ENCODE data around the gene LENG1.

Gene LENG1

DNA sequence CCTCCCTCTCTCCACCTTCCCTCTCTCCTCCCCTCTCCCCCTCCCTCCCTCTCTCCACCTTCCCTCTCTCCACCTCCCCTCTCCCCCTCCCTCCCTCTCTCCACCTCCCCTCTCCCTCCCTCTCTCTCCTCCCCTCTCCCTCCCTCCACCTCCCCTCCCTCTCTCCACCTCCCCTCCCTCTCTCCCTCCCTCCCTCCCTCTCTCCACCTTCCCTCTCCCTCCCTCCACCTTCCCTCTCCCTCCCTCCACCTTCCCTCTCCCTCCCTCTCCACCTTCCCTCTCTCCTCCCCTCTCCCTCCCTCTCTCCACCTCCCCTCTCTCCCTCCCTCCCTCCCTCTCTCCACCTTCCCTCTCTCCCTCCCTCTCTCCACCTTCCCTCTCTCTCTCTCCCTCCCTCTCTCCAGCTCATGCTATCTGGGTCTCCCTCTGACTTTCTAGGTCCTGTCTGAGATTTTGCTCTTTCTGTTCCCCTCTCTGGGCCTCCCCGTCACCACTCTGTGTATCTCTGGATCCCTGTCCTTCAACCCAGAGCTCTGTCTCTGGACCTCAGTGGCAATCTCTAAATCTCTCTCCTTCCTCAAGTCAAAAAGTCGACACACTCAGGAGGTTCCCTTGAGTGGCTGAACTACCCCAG is 25.4 kb downstream of the LENG1 start:
- no peak overlapping the region for H3K4me3 ChIP-seq (ENCODE audit: insufficient read depth, low read length, poor library complexity, severe bottlenecking)
- no peak overlapping the region for H3K27ac ChIP-seq (ENCODE audit: low read depth, low read length)
- H3K9me3 ChIP-seq (ENCODE audit: insufficient read depth, low read length) = no peaks in the 10 kb centered on the region
- H3K27me3 ChIP-seq (ENCODE audit: low read length) = no peaks in the 10 kb centered on the region
- H3F3A ChIP-seq (ENCODE audit: insufficient read depth) = no peaks in the 10 kb centered on the region
- no peak overlapping the region for H2AFZ ChIP-seq (ENCODE audit: low read depth, low read length, severe bottlenecking)
- H3K4me2 ChIP-seq (ENCODE audit: low read depth, low read length, poor library complexity, severe bottlenecking) = no peak overlapping the region
- no peak overlapping the region for H3K9ac ChIP-seq (ENCODE audit: low read length)
- no peaks in the 10 kb centered on the region for H4K20me1 ChIP-seq (ENCODE audit: low read depth, low read length)
- TF ChIP-seq, protein P1, sequence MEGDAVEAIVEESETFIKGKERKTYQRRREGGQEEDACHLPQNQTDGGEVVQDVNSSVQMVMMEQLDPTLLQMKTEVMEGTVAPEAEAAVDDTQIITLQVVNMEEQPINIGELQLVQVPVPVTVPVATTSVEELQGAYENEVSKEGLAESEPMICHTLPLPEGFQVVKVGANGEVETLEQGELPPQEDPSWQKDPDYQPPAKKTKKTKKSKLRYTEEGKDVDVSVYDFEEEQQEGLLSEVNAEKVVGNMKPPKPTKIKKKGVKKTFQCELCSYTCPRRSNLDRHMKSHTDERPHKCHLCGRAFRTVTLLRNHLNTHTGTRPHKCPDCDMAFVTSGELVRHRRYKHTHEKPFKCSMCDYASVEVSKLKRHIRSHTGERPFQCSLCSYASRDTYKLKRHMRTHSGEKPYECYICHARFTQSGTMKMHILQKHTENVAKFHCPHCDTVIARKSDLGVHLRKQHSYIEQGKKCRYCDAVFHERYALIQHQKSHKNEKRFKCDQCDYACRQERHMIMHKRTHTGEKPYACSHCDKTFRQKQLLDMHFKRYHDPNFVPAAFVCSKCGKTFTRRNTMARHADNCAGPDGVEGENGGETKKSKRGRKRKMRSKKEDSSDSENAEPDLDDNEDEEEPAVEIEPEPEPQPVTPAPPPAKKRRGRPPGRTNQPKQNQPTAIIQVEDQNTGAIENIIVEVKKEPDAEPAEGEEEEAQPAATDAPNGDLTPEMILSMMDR (IDR thresholded peaks at IDR 0.05; ENCODE audit: insufficient read depth, low read length, poor library complexity, severe bottlenecking) = no peak
- no peak for TF ChIP-seq EZH2phosphoT487 (conservative IDR thresholded peaks at IDR 0.05; ENCODE audit: low read length)
- no peaks in the 10 kb centered on the region for H3K36me3 ChIP-seq (ENCODE audit: low read length)
- no peaks in the 10 kb centered on the region for H3K9me2 ChIP-seq (replicated peaks; ENCODE audit: insufficient read depth, low read length)
- H3K79me2 ChIP-seq (ENCODE audit: insufficient read depth, low read length) = peaks cover 13% of the 10 kb centered on the region

DNA sequence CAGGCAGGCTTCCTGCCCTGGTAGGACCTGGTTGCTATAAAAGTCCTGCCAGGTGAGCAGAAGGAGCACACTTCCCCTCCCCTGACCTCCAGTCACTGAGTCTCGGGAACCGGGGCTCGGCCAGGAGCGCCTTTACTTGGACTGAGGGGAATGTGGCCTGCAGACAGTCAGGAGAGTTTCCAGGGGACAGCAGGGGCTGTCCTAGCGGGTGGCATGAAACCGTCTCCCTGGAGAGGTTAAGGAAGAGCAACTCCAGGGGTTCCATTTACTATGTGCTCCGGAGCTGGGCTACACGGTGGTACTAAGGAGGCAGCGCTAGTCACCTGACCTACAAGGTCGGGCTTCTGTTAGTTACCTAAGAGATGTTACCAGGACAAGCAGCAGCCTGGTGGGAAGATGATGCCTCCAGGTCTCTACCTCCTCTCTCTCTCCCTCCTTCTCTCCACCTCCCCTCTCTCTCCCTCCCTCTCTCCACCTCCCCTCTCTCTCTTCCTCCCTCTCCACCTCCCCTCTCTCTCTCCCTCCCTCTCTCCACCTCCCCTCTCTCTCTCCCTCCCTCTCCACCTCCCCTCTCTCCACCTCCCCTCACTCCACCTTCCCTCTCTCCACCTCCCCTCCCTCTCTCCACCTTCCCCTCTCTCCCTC is 26.1 kb downstream of the LENG1 start:
- no peaks in the 10 kb centered on the region for H3K9me3 ChIP-seq (ENCODE audit: insufficient read depth, low read length)
- no peak overlapping the region for H3K27ac ChIP-seq (ENCODE audit: low read depth, low read length)
- no peak overlapping the region for H3K4me2 ChIP-seq (ENCODE audit: low read depth, low read length, poor library complexity, severe bottlenecking)
- no peaks in the 10 kb centered on the region for H4K20me1 ChIP-seq (ENCODE audit: low read depth, low read length)
- H3K79me2 ChIP-seq (ENCODE audit: insufficient read depth, low read length) = peaks cover 7% of the 10 kb centered on the region
- H3F3A ChIP-seq (ENCODE audit: insufficient read depth) = no peaks in the 10 kb centered on the region
- no peaks in the 10 kb centered on the region for H3K9me2 ChIP-seq (replicated peaks; ENCODE audit: insufficient read depth, low read length)
- H2AFZ ChIP-seq (ENCODE audit: low read depth, low read length, severe bottlenecking) = no peak overlapping the region
- no peaks in the 10 kb centered on the region for H3K36me3 ChIP-seq (ENCODE audit: low read length)
- H3K27me3 ChIP-seq (ENCODE audit: low read length) = no peaks in the 10 kb centered on the region
- no peak overlapping the region for H3K9ac ChIP-seq (ENCODE audit: low read length)
- H3K4me3 ChIP-seq (ENCODE audit: insufficient read depth, low read length, poor library complexity, severe bottlenecking) = no peak overlapping the region
- TF ChIP-seq EZH2phosphoT487 (conservative IDR thresholded peaks at IDR 0.05; ENCODE audit: low read length) = no peak
- TF ChIP-seq, protein P1 (IDR thresholded peaks at IDR 0.05; ENCODE audit: insufficient read depth, low read length, poor library complexity, severe bottlenecking) = no peak

DNA sequence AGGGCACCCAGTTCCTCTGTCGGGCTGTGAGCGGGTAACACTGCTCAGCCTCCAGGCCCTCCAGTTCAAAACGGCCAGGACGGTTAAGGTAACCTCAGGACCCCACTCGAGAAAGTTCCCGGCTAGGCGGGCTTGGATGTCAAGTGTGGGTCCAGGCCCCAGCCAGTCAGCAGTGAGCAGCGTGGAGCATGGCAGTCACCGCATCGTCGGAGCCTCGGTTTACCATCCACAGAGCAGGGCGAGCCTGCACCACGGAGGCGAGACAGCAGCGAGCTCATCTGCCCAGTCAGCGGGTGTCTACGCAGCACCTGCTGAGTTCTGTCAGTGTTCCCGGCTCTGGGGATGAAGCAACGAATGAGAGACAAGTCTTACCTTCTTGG is 29.9 kb downstream of the LENG1 start:
- H3F3A ChIP-seq (ENCODE audit: insufficient read depth) = no peaks in the 10 kb centered on the region
- no peak overlapping the region for H3K4me3 ChIP-seq (ENCODE audit: insufficient read depth, low read length, poor library complexity, severe bottlenecking)
- H3K27me3 ChIP-seq (ENCODE audit: low read length) = no peaks in the 10 kb centered on the region
- H3K9ac ChIP-seq (ENCODE audit: low read length) = no peak overlapping the region
- no peaks in the 10 kb centered on the region for H3K79me2 ChIP-seq (ENCODE audit: insufficient read depth, low read length)
- H3K9me3 ChIP-seq (ENCODE audit: insufficient read depth, low read length) = no peaks in the 10 kb centered on the region
- H3K4me2 ChIP-seq (ENCODE audit: low read depth, low read length, poor library complexity, severe bottlenecking) = no peak overlapping the region
- H2AFZ ChIP-seq (ENCODE audit: low read depth, low read length, severe bottlenecking) = no peak overlapping the region
- H3K36me3 ChIP-seq (ENCODE audit: low read length) = no peaks in the 10 kb centered on the region
- no peaks in the 10 kb centered on the region for H4K20me1 ChIP-seq (ENCODE audit: low read depth, low read length)
- TF ChIP-seq EZH2phosphoT487 (conservative IDR thresholded peaks at IDR 0.05; ENCODE audit: low read length) = no peak
- TF ChIP-seq, protein P1 (IDR thresholded peaks at IDR 0.05; ENCODE audit: insufficient read depth, low read length, poor library complexity, severe bottlenecking) = no peak
- H3K27ac ChIP-seq (ENCODE audit: low read depth, low read length) = no peak overlapping the region
- no peaks in the 10 kb centered on the region for H3K9me2 ChIP-seq (replicated peaks; ENCODE audit: insufficient read depth, low read length)
